Lower leg skin (tissue), 4 donors: ENCODE data around the gene MAPK8IP3. TPM values are rescaled to one million over a fixed set of nuclear protein-coding genes. Genes with fewer than 3 reads are reported as not detected.

Source experiments
- DNase-seq, 2 donors: peaks; one replicate each; pipeline ENCODE4 v3.0.0-alpha.2; 2019; ENCODE audit warnings: low spot score in 2 of 2
- H3K4me3 ChIP-seq: fragments of 200-600 bp; sonication (generic); 2 replicates; pipeline ENCODE4 v1.5.1; 2017; ENCODE audit warnings: mild to moderate bottlenecking, low read depth; ENCODE audit not compliant: poor library complexity, severe bottlenecking
- POLR2A ChIP-seq, 2 donors: fragments of 450-650 bp; IDR thresholded peaks; one replicate each; pipeline ENCODE4 v1.6.1; 2016 to 2017; ENCODE audit warnings: antibody characterized with exemption in 2 of 2, mild to moderate bottlenecking in 1 of 2, moderate library complexity in 1 of 2
- WGBS, 2 donors: methylation state at CpG; one replicate each; pipeline ENCODE4 v1.1.5; 2018; 5-methylcytosine and 5-hydroxymethylcytosine counted together
- intact Hi-C: fragments of 100-400 bp; cut with DNase I; formaldehyde crosslinking; loops from one replicate; pipeline ENCODE4 v1.15.0; 2023; ENCODE audit warnings: low total_unique reads
- microRNA-seq, 2 donors: library from miRNA; unstranded; fragments of <30 nt; microRNA quantifications; one replicate each; pipeline ENCODE4, GENCODE V29; 2016; ENCODE audit warnings: borderline replicate concordance in 2 of 2, borderline number of aligned reads in 1 of 2
- total RNA-seq, 4 donors: library from RNA; depleted of rRNA; stranded (reverse); fragments of >200 nt; gene quantifications; one replicate each; pipeline ENCODE4 v1.1.0, GENCODE V29; 2016
- TF ChIP-seq, protein P1 (sequence below), 3 donors: fragments of 450-650 bp; IDR thresholded peaks; one replicate each; pipeline ENCODE4 v1.5.1; 2016; ENCODE audit warnings: antibody characterized with exemption in 3 of 3, mild to moderate bottlenecking in 3 of 3, moderate library complexity in 2 of 3

Gene MAPK8IP3
- total RNA-seq, 4 donors from 2014 or later: 59.9 to 95.8 (median 62.9) TPM

- TF ChIP-seq POLR2A (IDR thresholded peaks at IDR 0.05): no peak
- TF ChIP-seq, protein P1, sequence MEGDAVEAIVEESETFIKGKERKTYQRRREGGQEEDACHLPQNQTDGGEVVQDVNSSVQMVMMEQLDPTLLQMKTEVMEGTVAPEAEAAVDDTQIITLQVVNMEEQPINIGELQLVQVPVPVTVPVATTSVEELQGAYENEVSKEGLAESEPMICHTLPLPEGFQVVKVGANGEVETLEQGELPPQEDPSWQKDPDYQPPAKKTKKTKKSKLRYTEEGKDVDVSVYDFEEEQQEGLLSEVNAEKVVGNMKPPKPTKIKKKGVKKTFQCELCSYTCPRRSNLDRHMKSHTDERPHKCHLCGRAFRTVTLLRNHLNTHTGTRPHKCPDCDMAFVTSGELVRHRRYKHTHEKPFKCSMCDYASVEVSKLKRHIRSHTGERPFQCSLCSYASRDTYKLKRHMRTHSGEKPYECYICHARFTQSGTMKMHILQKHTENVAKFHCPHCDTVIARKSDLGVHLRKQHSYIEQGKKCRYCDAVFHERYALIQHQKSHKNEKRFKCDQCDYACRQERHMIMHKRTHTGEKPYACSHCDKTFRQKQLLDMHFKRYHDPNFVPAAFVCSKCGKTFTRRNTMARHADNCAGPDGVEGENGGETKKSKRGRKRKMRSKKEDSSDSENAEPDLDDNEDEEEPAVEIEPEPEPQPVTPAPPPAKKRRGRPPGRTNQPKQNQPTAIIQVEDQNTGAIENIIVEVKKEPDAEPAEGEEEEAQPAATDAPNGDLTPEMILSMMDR (IDR thresholded peaks at IDR 0.05): no peak
- H3K4me3 ChIP-seq: no peak overlapping the region
- intact Hi-C loops: no loop called here
- WGBS, 2 donors: 92 to 95% methylated on average over 27 of the region's 27 CpGs
- DNase-seq: no peak
These were observed 112.3 kb downstream of the MAPK8IP3 start for GRCh38 chr16:1818204-1818872.

GRCh38 chr16:1818873-1819525 lies 113.0 kb downstream of the MAPK8IP3 start:
- no peak for DNase-seq
- intact Hi-C loops: no loop called here
- 92 to 96% methylated on average over 25 to 35 of the region's 35 CpGs for WGBS, 2 donors
- no peak overlapping the region for H3K4me3 ChIP-seq
- TF ChIP-seq, protein P1 (IDR thresholded peaks at IDR 0.05): no peak
- TF ChIP-seq POLR2A (IDR thresholded peaks at IDR 0.05): no peak

DNA sequence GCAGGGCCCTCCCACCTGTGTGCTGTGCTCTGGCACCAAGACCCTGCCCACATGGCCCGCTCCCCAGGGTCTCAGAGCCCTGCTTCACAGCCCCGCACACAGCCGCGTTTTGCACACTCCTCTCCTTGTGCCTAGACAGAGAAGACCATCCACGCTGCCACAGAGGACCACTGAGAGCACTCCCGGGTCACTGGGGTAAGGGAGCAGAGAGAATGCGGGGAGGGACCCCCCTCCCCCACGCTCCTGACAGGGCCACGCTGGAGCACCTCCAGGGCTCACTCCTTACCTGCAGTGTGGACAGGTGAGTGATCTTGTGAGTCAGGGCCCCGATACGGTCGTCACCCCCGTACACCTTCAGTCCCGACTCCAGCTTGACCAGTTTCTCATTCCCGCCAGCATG lies 113.6 kb downstream of the MAPK8IP3 start:
- WGBS, 2 donors: 87 to 96% methylated on average over 15 of the region's 15 CpGs

More for the DNA sequence above, 113.6 kb downstream of the MAPK8IP3 start:
- H3K4me3 ChIP-seq: no peak overlapping the region
- TF ChIP-seq POLR2A (IDR thresholded peaks at IDR 0.05): no peak
- TF ChIP-seq, protein P1 (IDR thresholded peaks at IDR 0.05): no peak
- no peak for DNase-seq
- intact Hi-C loops: no loop called here

Small RNAs within 50 kb of the gene (microRNA-seq; reads per million reads assigned to microRNA genes)
- gene MIR3177: 0.57 to 0.68 reads per million in 2 donors

Other genes starting within 250 kb of the MAPK8IP3 start
- gene CLCN7, start 231.2 kb upstream of the MAPK8IP3 start, total RNA-seq: 100 to 1,000 TPM in 1 of 4 donors, 10 to 100 TPM in 3; 46.3 to 140 (median 72.4) TPM
- gene PTX4, start 217.3 kb upstream of the MAPK8IP3 start, total RNA-seq: not detected
- 10 to 100 TPM; 23.1 to 40.0 (median 34.1) TPM for gene TELO2, start 212.8 kb upstream of the MAPK8IP3 start, total RNA-seq
- 10 to 100 TPM; 13.7 to 26.0 (median 26.0) TPM for gene TMEM204, start 172.5 kb upstream of the MAPK8IP3 start, total RNA-seq
- 10 to 100 TPM; 12.5 to 24.7 (median 16.2) TPM for gene IFT140, start 94.1 kb upstream of the MAPK8IP3 start, total RNA-seq
- 10 to 100 TPM; 14.2 to 29.6 (median 19.3) TPM for gene CRAMP1, start 93.8 kb upstream of the MAPK8IP3 start, total RNA-seq
- gene JPT2, start 27.9 kb upstream of the MAPK8IP3 start, total RNA-seq: 10 to 100 TPM; 23.3 to 40.1 (median 38.1) TPM
- 10 to 100 TPM; 77.7 to 98.4 (median 85.8) TPM for gene NME3, start 65.3 kb downstream of the MAPK8IP3 start, total RNA-seq
- gene EME2, start 66.6 kb downstream of the MAPK8IP3 start, total RNA-seq: 10 to 100 TPM in 3 of 4 donors, 1 to 10 TPM in 1; 7.6 to 22.3 (median 13.0) TPM
- 100 to 1,000 TPM in 3 of 4 donors, 10 to 100 TPM in 1; 90.9 to 126 (median 105) TPM for gene MRPS34, start 66.9 kb downstream of the MAPK8IP3 start, total RNA-seq
- gene SPSB3, start 76.4 kb downstream of the MAPK8IP3 start, total RNA-seq: 100 to 1,000 TPM; 146 to 238 (median 172) TPM
- 100 to 1,000 TPM in 1 of 4 donors, 10 to 100 TPM in 3; 79.7 to 108 (median 91.3) TPM for gene NUBP2, start 76.8 kb downstream of the MAPK8IP3 start, total RNA-seq
- gene IGFALS, start 87.5 kb downstream of the MAPK8IP3 start, total RNA-seq: under 1 TPM; 0.59 to 0.69 (median 0.64) TPM
- 100 to 1,000 TPM in 1 of 4 donors, 10 to 100 TPM in 3; 57.8 to 104 (median 89.0) TPM for gene HAGH, start 120.6 kb downstream of the MAPK8IP3 start, total RNA-seq
- 10 to 100 TPM; 46.2 to 89.0 (median 62.3) TPM for gene FAHD1, start 121.0 kb downstream of the MAPK8IP3 start, total RNA-seq
- under 1 TPM in 1 of 4 donors, not detected in 3; 0.42 TPM for gene MEIOB, start 166.0 kb downstream of the MAPK8IP3 start, total RNA-seq
- 100 to 1,000 TPM; 103 to 153 (median 120) TPM for gene HS3ST6, start 212.2 kb downstream of the MAPK8IP3 start, total RNA-seq
- 10 to 100 TPM; 18.7 to 44.3 (median 31.7) TPM for gene MSRB1, start 237.0 kb downstream of the MAPK8IP3 start, total RNA-seq
- gene RPL3L, start 248.5 kb downstream of the MAPK8IP3 start, total RNA-seq: 1 to 10 TPM in 1 of 4 donors, not detected in 3; 1.6 TPM